ENCODE measurements around the gene ALPI. TPM values are rescaled to one million over a fixed set of nuclear protein-coding genes. Genes with fewer than 3 reads are reported as not detected.
"Not testable (repeated sequence)": the region's sequence is repeated elsewhere in the genome, so short reads cannot be mapped to it uniquely, and the experiment has no call there.

Gene ALPI
- total and polyA plus RNA-seq, 10 of the 15 experiments (the other 5 are each of a cell fraction or from before 2014, with no cell fraction given) = not detected

GRCh38 chr2:232444409-232445148 is 11.4 kb upstream of the ALPI start (continued):
- TF ChIP-seq PKNOX1 (IDR thresholded peaks at IDR 0.05) = no peak

GRCh38 chr2:232445149-232445885 is 10.6 kb upstream of the ALPI start:
- BruUV-seq (replicated peaks); H3K4me3 ChIP-seq; H2AFZ ChIP-seq (ENCODE audit: control insufficient read depth, low read depth, low read length); H4K20me1 ChIP-seq (ENCODE audit: control insufficient read depth, insufficient read depth); FAIRE-seq; intact Hi-C loops (cut with micrococcal nuclease; ENCODE audit: unreplicated experiment); ATAC-seq; H3K9me3 ChIP-seq (replicated peaks; ENCODE audit: control insufficient read depth, insufficient read depth, low read length); POLR2A ChIA-PET; H3K9ac ChIP-seq (ENCODE audit: control insufficient read depth, insufficient read depth, low read length); H3K27me3 ChIP-seq (replicated peaks in 1 of 2; ENCODE audit: control insufficient read depth in 2 of 2, insufficient read depth in 2 of 2, low read length in 1 of 2); H3K4me2 ChIP-seq (ENCODE audit: control insufficient read depth, insufficient read depth); H3K4me1 ChIP-seq (ENCODE audit: control insufficient read depth, insufficient read depth, low read length); H3K27ac ChIP-seq (ENCODE audit: control insufficient read depth, insufficient read depth); RAD21 ChIA-PET (ENCODE audit: unreplicated experiment); H3K36me3 ChIP-seq (ENCODE audit: control insufficient read depth in 2 of 2, insufficient read depth in 2 of 2, low read length in 1 of 2); in situ Hi-C loops (cut with MboI); SMC1A ChIA-PET (ENCODE audit: uncharacterized antibody, unreplicated experiment); DNase-seq (ENCODE audit: low read depth, low spot score); H3K79me2 ChIP-seq (ENCODE audit: control insufficient read depth, insufficient read depth, low read length): not testable (repeated sequence)
- CTCF ChIA-PET = interaction anchor here (1.0 to 1.3 kb wide), 2 partner anchors 55 to 76 kb away, joined by 3 to 4 read pairs; no protein-coding TSS in a partner anchor
- WGBS (ENCODE audit: insufficient coverage, insufficient replicate concordance, low lambda C conversion rate, missing lambda C conversion rate) = 44% methylated on average over 23 of the region's 29 CpGs

- peak; percentile 75 for ATAC-seq
- H2AFZ ChIP-seq (ENCODE audit: control insufficient read depth, low read depth, low read length); H3K4me2 ChIP-seq (ENCODE audit: control insufficient read depth, insufficient read depth); POLR2A ChIA-PET; FAIRE-seq; H3K9me3 ChIP-seq (replicated peaks; ENCODE audit: control insufficient read depth, insufficient read depth, low read length); BruUV-seq (replicated peaks); DNase-seq (ENCODE audit: low read depth, low spot score); intact Hi-C loops (cut with micrococcal nuclease; ENCODE audit: unreplicated experiment); H4K20me1 ChIP-seq (ENCODE audit: control insufficient read depth, insufficient read depth); RAD21 ChIA-PET (ENCODE audit: unreplicated experiment); H3K4me1 ChIP-seq (ENCODE audit: control insufficient read depth, insufficient read depth, low read length); H3K27ac ChIP-seq (ENCODE audit: control insufficient read depth, insufficient read depth); H3K9ac ChIP-seq (ENCODE audit: control insufficient read depth, insufficient read depth, low read length); H3K4me3 ChIP-seq; H3K79me2 ChIP-seq (ENCODE audit: control insufficient read depth, insufficient read depth, low read length); in situ Hi-C loops (cut with MboI); H3K27me3 ChIP-seq (replicated peaks in 1 of 2; ENCODE audit: control insufficient read depth in 2 of 2, insufficient read depth in 2 of 2, low read length in 1 of 2); H3K36me3 ChIP-seq (ENCODE audit: control insufficient read depth in 2 of 2, insufficient read depth in 2 of 2, low read length in 1 of 2): not testable (repeated sequence)
- 0% methylated on average over 1 of the region's 9 CpGs for WGBS (ENCODE audit: insufficient coverage, insufficient replicate concordance, low lambda C conversion rate, missing lambda C conversion rate)
- CTCF ChIA-PET = interaction anchor here (1.0 to 1.4 kb wide), 6 partner anchors 10 to 78 kb away, joined by 3 to 5 read pairs (median 3); partner anchors contain the start of genes ALPI and PRSS56
- SMC1A ChIA-PET (ENCODE audit: uncharacterized antibody, unreplicated experiment) = interaction anchor here (1.0 kb wide), 1 partner anchor 9 kb away, joined by 3 read pairs; no protein-coding TSS in a partner anchor
These were observed 9.6 kb upstream of the ALPI start for GRCh38 chr2:232446266-232446777.
